Peyer's patch (tissue), 4 donors: Measurements from ENCODE around the gene PRMT9. TPM values are rescaled to one million over a fixed set of nuclear protein-coding genes. Genes with fewer than 3 reads are reported as not detected.

Experiments used
- DNase-seq, 3 donors: peaks; one replicate each; pipeline ENCODE4 v3.0.0-alpha.2; 2017 to 2019
- H3K27ac ChIP-seq, 4 donors: fragments of 200-600 bp; sonication (generic); one replicate each; pipeline ENCODE4 v1.5.1; 2016 to 2019
- H3K27me3 ChIP-seq, 2 donors: fragments of 200-600 bp; sonication (generic); one replicate each; pipeline ENCODE4 v1.5.1; 2019
- H3K36me3 ChIP-seq, 3 donors: fragments of 200-600 bp; sonication (generic); one replicate each; pipeline ENCODE4 v1.5.1; 2016 to 2019
- H3K4me1 ChIP-seq, 4 donors: fragments of 200-600 bp; sonication (generic); one replicate each; pipeline ENCODE4 v1.5.1; 2016 to 2019
- H3K4me3 ChIP-seq, 4 donors: fragments of 200-600 bp; sonication (generic); 1 replicate in 3 of 4; 2 replicates in 1 of 4; pipeline ENCODE4 v1.5.1; 2016 to 2019; ENCODE audit warnings: mild to moderate bottlenecking in 1 of 4
- H3K9me3 ChIP-seq, 4 donors: fragments of 200-600 bp; sonication (generic); one replicate each; pipeline ENCODE4 v1.5.1; 2016 to 2019; ENCODE audit warnings: mild to moderate bottlenecking in 1 of 4
- CTCF ChIP-seq, 6 experiments: fragments of 450-650 bp in 4 of 6; fragments of 200-600 bp in 2 of 6; sonication (generic) in 1 of 6; IDR thresholded peaks; one replicate each; pipeline ENCODE4 v1.5.1; 2017 to 2019; ENCODE audit warnings: antibody characterized with exemption in 6 of 6, mild to moderate bottlenecking in 3 of 6, moderate library complexity in 1 of 6
- POLR2A ChIP-seq, 2 donors: fragments of 450-650 bp; IDR thresholded peaks; one replicate each; pipeline ENCODE4 v1.5.1; 2017; ENCODE audit warnings: antibody characterized with exemption in 2 of 2, mild to moderate bottlenecking in 2 of 2, moderate library complexity in 2 of 2
- total RNA-seq, 4 donors: library from RNA; depleted of rRNA; stranded (reverse); fragments of >200 nt; gene quantifications; one replicate each; pipeline ENCODE4 v1.1.0, GENCODE V29; 2016

The PRMT9 gene
- total RNA-seq, 4 donors from 2014 or later: 5.4 to 9.9 (median 7.8) TPM

GRCh38 chr4:147714575-147715401 lies 30.8 kb upstream of the PRMT9 start:
- H3K27ac ChIP-seq: no peak overlapping the region
- DNase-seq: peak in 1 of 3 donors; percentile 62
- TF ChIP-seq POLR2A (IDR thresholded peaks at IDR 0.05): no peak
- no peak for TF ChIP-seq CTCF (IDR thresholded peaks at IDR 0.05)

GRCh38 chr4:147709999-147710398 lies 26.0 kb upstream of the PRMT9 start:
- no peaks in the 10 kb centered on the region for H3K9me3 ChIP-seq
- no peaks in the 10 kb centered on the region for H3K4me1 ChIP-seq
- no peaks in the 10 kb centered on the region for H3K36me3 ChIP-seq
- H3K27me3 ChIP-seq: no peaks in the 10 kb centered on the region
- no peak for DNase-seq
- no peak for TF ChIP-seq POLR2A (IDR thresholded peaks at IDR 0.05)
- no peak for TF ChIP-seq CTCF (IDR thresholded peaks at IDR 0.05)
- no peak overlapping the region for H3K4me3 ChIP-seq
- no peak overlapping the region for H3K27ac ChIP-seq

More at GRCh38 chr4:147714575-147715401, 30.8 kb upstream of the PRMT9 start:
- Histone ChIP-seq H3K4me3 (no peak overlapping the region), H3K9me3 (no peaks in the 10 kb centered on the region), H3K36me3 (no peaks in the 10 kb centered on the region), H3K4me1 (no peaks in the 10 kb centered on the region), H3K27me3 (no peaks in the 10 kb centered on the region)

- DNase-seq: peak in 2 of 3 donors; percentile 40 to 84
- Histone ChIP-seq H3K36me3 (no peaks in the 10 kb centered on the region), H3K9me3 (no peaks in the 10 kb centered on the region), H3K4me3 (no peak overlapping the region), H3K27me3 (no peaks in the 10 kb centered on the region), H3K4me1 (no peaks in the 10 kb centered on the region), H3K27ac (no peak overlapping the region)
- TF ChIP-seq CTCF (IDR thresholded peaks at IDR 0.05) (peak; percentile 58 to 96 (median 89)), POLR2A (IDR thresholded peaks at IDR 0.05) (no peak)
These were observed 24.1 kb upstream of the PRMT9 start for GRCh38 chr4:147707892-147708672.

GRCh38 chr4:147704846-147705245 lies 20.9 kb upstream of the PRMT9 start:
- Histone ChIP-seq H3K27ac (no peak overlapping the region), H3K36me3 (no peaks in the 10 kb centered on the region), H3K4me3 (no peak overlapping the region), H3K4me1 (no peaks in the 10 kb centered on the region), H3K27me3 (no peaks in the 10 kb centered on the region), H3K9me3 (no peaks in the 10 kb centered on the region)
- no peak for DNase-seq
- TF ChIP-seq POLR2A (IDR thresholded peaks at IDR 0.05) (no peak), CTCF (IDR thresholded peaks at IDR 0.05) (no peak)

- Histone ChIP-seq H3K36me3 (no peaks in the 10 kb centered on the region), H3K4me3 (no peak overlapping the region), H3K27me3 (no peaks in the 10 kb centered on the region), H3K9me3 (no peaks in the 10 kb centered on the region), H3K27ac (no peak overlapping the region), H3K4me1 (no peaks in the 10 kb centered on the region)
- DNase-seq: no peak
- TF ChIP-seq CTCF (IDR thresholded peaks at IDR 0.05): no peak
- no peak for TF ChIP-seq POLR2A (IDR thresholded peaks at IDR 0.05)
These were observed 12.9 kb upstream of the PRMT9 start for GRCh38 chr4:147696866-147697265.
